Subcutaneous adipose tissue (tissue), 4 donors: ENCODE measurements around the gene TMEM39A. TPM values are rescaled to one million over a fixed set of nuclear protein-coding genes. Genes with fewer than 3 reads are reported as not detected.

Experiments used
- total RNA-seq, 4 donors: library from RNA; depleted of rRNA; stranded (reverse); fragments of >200 nt; gene quantifications; one replicate each; pipeline ENCODE4 v1.1.0, GENCODE V29; 2016
- TF ChIP-seq, protein P1 (sequence below): fragments of 450-650 bp; IDR thresholded peaks from one replicate; pipeline ENCODE4 v1.5.1; 2016; ENCODE audit warnings: low read depth, mild to moderate bottlenecking, control low read depth, antibody characterized with exemption, moderate library complexity

TMEM39A gene, protein sequence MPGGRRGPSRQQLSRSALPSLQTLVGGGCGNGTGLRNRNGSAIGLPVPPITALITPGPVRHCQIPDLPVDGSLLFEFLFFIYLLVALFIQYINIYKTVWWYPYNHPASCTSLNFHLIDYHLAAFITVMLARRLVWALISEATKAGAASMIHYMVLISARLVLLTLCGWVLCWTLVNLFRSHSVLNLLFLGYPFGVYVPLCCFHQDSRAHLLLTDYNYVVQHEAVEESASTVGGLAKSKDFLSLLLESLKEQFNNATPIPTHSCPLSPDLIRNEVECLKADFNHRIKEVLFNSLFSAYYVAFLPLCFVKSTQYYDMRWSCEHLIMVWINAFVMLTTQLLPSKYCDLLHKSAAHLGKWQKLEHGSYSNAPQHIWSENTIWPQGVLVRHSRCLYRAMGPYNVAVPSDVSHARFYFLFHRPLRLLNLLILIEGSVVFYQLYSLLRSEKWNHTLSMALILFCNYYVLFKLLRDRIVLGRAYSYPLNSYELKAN
- total RNA-seq = 10 to 100 TPM; 19.6 to 33.3 (median 30.0) TPM

DNA sequence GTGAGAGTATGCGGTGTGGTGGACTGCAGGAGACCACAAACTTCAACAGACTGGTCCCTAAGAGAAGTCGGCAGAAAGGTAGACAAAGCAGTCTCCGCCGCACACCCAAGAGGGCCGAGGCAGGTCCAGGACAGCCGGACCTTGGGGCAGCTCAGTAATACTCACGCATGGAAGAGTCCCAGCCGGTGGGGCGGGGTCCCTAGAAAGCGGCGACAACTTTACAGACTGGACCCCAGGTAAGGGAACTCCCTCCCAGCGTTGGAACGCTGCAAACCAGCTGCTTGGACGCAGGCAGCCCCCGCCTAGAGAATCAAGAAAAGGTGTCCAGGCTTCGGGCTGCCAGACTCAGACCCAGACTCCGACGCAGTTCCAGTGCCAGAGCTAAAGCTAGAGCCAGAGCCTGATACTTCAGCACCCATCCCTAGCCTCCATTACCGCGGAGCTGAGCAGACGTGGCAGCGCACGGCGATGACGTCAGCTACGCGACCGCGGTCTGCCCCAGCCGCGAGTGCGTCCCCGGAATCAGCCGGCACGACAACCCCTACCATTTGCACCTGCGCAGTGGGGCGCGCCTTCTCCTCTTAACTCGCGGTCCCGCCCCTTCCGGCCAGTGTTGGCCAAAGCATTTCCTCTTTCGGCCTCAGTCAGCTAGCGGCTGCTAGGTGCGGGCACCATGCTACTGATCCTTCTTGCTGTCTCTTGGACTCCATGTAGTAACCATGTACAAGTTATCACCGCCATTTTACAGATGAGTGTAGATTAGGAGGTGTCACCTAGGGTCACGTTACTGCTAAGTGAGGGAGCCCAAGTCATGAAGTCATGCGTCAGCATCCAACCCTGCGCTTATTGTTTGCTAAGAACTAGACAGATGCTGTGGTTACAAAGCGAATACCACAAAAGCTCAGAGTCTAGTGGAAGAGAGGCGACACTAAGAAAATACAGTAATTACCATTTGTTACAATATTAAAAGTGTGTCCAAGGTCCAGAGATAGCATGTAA is at the start of gene TMEM39A:
TSS of gene TMEM39A (minus strand) at position 445 of the 999 bp plus-strand sequence. CDS start 1,541 bp downstream, outside the sequence.
- TF ChIP-seq, protein P1, sequence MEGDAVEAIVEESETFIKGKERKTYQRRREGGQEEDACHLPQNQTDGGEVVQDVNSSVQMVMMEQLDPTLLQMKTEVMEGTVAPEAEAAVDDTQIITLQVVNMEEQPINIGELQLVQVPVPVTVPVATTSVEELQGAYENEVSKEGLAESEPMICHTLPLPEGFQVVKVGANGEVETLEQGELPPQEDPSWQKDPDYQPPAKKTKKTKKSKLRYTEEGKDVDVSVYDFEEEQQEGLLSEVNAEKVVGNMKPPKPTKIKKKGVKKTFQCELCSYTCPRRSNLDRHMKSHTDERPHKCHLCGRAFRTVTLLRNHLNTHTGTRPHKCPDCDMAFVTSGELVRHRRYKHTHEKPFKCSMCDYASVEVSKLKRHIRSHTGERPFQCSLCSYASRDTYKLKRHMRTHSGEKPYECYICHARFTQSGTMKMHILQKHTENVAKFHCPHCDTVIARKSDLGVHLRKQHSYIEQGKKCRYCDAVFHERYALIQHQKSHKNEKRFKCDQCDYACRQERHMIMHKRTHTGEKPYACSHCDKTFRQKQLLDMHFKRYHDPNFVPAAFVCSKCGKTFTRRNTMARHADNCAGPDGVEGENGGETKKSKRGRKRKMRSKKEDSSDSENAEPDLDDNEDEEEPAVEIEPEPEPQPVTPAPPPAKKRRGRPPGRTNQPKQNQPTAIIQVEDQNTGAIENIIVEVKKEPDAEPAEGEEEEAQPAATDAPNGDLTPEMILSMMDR = no peak

DNA sequence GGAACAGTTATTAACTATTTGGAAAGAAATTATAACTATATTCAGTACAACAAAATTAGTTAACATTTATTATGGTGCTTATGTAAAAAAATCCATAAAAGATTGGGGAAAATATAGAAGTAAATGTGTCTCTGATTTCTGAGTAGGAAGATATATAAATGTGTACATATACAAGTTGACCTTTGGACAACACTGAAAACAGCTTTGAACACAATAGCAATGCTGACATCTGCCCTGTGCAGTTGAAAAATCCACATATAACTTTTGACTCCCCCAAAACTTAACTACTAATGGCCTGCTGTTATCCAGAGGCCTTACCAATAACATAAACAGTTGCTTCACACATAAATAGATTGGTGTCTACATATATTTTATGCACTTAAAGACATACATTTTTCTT is 47.3 kb upstream of the TMEM39A start:
- TF ChIP-seq, protein P1 = no peak

DNA sequence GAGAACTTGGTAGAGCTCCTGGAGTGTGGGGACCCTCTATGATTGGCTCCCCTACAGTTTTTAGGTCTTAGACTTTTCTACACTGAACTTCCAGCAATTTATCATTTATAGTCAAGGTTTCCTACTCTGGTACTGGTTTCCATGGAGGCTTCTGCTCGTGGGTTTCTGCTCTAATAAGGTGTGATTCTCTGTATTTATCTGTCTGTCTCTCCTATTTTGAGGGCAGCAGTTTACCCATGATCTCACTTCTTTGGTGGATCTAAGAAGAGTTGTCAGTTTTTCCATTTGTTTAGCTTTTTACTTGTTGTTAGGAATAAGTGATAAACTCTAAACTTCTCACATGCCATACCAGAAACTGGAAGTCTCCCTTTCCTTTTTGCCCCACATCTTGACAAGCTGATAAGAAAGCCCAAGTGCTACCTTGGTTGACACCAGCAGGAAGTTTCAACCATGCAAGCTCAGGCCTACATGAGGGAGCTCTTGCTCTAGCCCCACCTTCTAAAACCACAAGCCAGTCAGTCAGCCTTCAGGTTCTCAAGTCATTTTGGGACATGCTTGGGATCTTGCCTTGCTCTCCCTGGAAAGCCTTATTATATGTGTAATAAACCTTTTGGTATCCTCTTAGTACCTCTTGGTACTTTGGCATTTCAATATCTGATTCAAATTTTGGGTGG is 44.9 kb upstream of the TMEM39A start:
- TF ChIP-seq, protein P1 = no peak

DNA sequence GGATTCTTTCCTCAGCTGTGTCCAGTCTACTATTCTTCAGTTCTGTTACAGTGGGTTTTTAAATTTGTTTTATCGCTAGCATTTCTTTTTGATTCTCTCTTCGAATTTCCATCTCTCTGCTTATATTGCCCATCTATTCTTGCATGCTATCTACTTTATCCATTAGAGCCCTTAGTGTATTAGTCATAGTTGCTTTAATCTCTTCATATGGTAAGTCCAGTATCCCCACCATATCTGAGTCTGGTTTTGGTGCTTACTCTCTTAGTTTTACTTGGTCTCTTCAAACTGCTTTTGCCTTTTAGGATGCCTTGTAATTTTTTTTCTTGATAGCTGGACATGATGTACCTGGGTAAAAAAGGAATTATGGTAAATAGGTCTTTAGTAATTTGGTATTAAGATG is 44.0 kb upstream of the TMEM39A start:
- TF ChIP-seq, protein P1 = no peak

DNA sequence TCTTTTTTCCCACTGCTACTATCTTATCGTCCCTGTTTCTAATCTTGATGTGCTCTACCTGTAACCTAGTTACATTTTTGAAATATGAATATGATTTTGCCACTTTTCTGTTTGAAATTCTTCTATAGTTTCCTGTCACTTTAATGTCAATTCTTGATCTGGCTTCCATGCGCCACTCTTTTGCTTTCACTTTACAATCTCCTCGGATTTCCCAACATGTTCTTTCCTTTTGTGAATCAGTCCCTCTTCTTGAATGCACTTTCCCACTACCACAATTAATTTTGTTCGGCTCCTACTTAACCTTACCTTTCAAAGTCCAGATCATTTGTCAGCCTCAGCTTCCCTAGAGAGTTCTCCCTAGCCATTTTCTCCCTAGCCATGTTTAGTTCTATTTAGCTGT is 43.2 kb upstream of the TMEM39A start:
- TF ChIP-seq, protein P1 = no peak

DNA sequence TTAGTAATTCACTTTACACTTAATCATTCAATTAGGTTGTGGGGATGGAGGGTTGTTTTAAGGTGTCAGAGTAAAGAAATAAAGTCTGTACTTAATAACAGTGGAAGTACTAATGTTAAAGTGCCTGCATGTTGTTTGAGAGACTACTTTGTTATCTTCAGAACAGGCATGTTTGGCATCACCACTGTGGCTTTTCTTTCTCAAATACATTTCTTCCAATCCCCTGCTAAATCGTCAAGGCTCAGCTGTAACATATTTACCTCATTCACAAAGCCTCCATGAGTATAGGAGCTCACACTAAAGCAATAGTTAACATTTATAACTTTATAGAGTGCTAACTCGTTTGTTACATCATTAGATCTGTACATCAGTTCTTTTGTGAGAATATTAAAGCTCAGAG is 37.5 kb upstream of the TMEM39A start:
- TF ChIP-seq, protein P1 = no peak
